Karpas-422 (cell line): ENCODE results near the gene CXorf49B. TPM values are rescaled to one million over a fixed set of nuclear protein-coding genes. Genes with fewer than 3 reads are reported as not detected.
"Not testable (repeated sequence)": the region's sequence is repeated elsewhere in the genome, so short reads cannot be mapped to it uniquely, and the experiment has no call there.

Source experiments
- DNase-seq: peaks from one replicate; pipeline ENCODE4 v3.0.0-alpha.2; 2015
- H2AFZ ChIP-seq: fragments of 200-600 bp; sonication (generic); 2 replicates; pipeline ENCODE4 v1.6.1; 2014; ENCODE audit warnings: antibody characterized with exemption, low read length, mixed read lengths
- H3K27ac ChIP-seq: fragments of 200-600 bp; sonication (generic); 2 replicates; pipeline ENCODE4 v1.5.1; 2014; ENCODE audit warnings: mild to moderate bottlenecking, low read length, moderate library complexity
- H3K27me3 ChIP-seq: fragments of 200-600 bp; sonication (generic); 2 replicates; pipeline ENCODE4 v1.6.1; 2014; ENCODE audit warnings: low read length, mixed read lengths
- H3K36me3 ChIP-seq: fragments of 200-600 bp; sonication (generic); 2 replicates; pipeline ENCODE4 v1.6.1; 2014; ENCODE audit warnings: low read length, mixed read lengths; ENCODE audit not compliant: insufficient read depth
- H3K4me1 ChIP-seq: fragments of 200-600 bp; sonication (generic); 2 replicates; pipeline ENCODE4 v1.6.1; 2014; ENCODE audit warnings: mild to moderate bottlenecking, low read length, mixed read lengths
- H3K4me2 ChIP-seq: fragments of 200-600 bp; sonication (generic); 2 replicates; pipeline ENCODE4 v1.6.1; 2014; ENCODE audit warnings: low read length, low read depth, mild to moderate bottlenecking; ENCODE audit not compliant: poor library complexity, severe bottlenecking
- H3K4me3 ChIP-seq: fragments of 200-600 bp; sonication (generic); 2 replicates; pipeline ENCODE4 v1.5.1; 2014; ENCODE audit warnings: mild to moderate bottlenecking, antibody characterized with exemption, low read length, mixed read lengths
- H3K79me2 ChIP-seq: fragments of 200-600 bp; sonication (generic); 2 replicates; pipeline ENCODE4 v1.6.1; 2014; ENCODE audit warnings: mild to moderate bottlenecking, low read length, mixed read lengths
- H3K9ac ChIP-seq: fragments of 200-600 bp; sonication (generic); 2 replicates; pipeline ENCODE4 v1.6.0; 2014; ENCODE audit warnings: low read length
- H3K9me2 ChIP-seq: fragments of 200-600 bp; sonication (generic), shearing (Covaris generic); replicated peaks from 2 replicates; pipeline ENCODE4 v1.6.0; 2014; ENCODE audit warnings: mild to moderate bottlenecking, low read length, moderate library complexity; ENCODE audit not compliant: insufficient read depth
- H3K9me3 ChIP-seq: fragments of 300-700, 200-600 bp; sonication (generic); 2 replicates; pipeline ENCODE4 v1.6.1; 2014; ENCODE audit warnings: low read length, mixed read lengths
- H4K20me1 ChIP-seq: fragments of 200-600 bp; sonication (generic); 2 replicates; pipeline ENCODE4 v1.6.1; 2014; ENCODE audit warnings: mild to moderate bottlenecking, antibody characterized with exemption, low read length, low read depth; ENCODE audit not compliant: insufficient read depth
- total RNA-seq: library from RNA; depleted of rRNA; stranded (reverse); fragments of >200 nt; shearing (Covaris generic); gene quantifications from 2 replicates; pipeline ENCODE4 v1.2.3, GENCODE V29; 2014; ENCODE audit warnings: low replicate concordance

Gene CXorf49B
- total RNA-seq, 1 experiment from 2014 or later = not detected

- not testable (repeated sequence) for H3K4me1 ChIP-seq, H3K36me3 ChIP-seq, H3K9me3 ChIP-seq, H3K9me2 ChIP-seq, H3K4me3 ChIP-seq, H3K79me2 ChIP-seq, H2AFZ ChIP-seq, DNase-seq, H3K27ac ChIP-seq, H4K20me1 ChIP-seq, H3K27me3 ChIP-seq, H3K4me2 ChIP-seq, H3K9ac ChIP-seq
Observed at GRCh38 chrX:71764832-71765231, 1.7 kb downstream of the CXorf49B start.

GRCh38 chrX:71765613-71766012 is 2.5 kb downstream of the CXorf49B start:
- H3K27me3 ChIP-seq, H3K4me1 ChIP-seq, H3K9me2 ChIP-seq, H3K36me3 ChIP-seq, H3K79me2 ChIP-seq, H3K27ac ChIP-seq, DNase-seq, H3K4me3 ChIP-seq, H4K20me1 ChIP-seq, H3K9ac ChIP-seq, H3K4me2 ChIP-seq, H3K9me3 ChIP-seq, H2AFZ ChIP-seq: not testable (repeated sequence)

- not testable (repeated sequence) for H3K9me2 ChIP-seq, H3K36me3 ChIP-seq, H3K4me3 ChIP-seq, H2AFZ ChIP-seq, H3K9ac ChIP-seq, H3K27ac ChIP-seq, DNase-seq, H3K79me2 ChIP-seq, H3K4me1 ChIP-seq, H3K27me3 ChIP-seq, H3K9me3 ChIP-seq, H3K4me2 ChIP-seq, H4K20me1 ChIP-seq
Observed at GRCh38 chrX:71767134-71767533, 4.0 kb downstream of the CXorf49B start.

- not testable (repeated sequence) for H3K9me3 ChIP-seq, H3K4me1 ChIP-seq, H4K20me1 ChIP-seq, H3K9ac ChIP-seq, H3K27ac ChIP-seq, H3K36me3 ChIP-seq, DNase-seq, H2AFZ ChIP-seq, H3K27me3 ChIP-seq, H3K79me2 ChIP-seq, H3K4me2 ChIP-seq, H3K4me3 ChIP-seq, H3K9me2 ChIP-seq
Observed at GRCh38 chrX:71778322-71778721, 15.2 kb downstream of the CXorf49B start.

GRCh38 chrX:71782225-71782949 is 19.2 kb downstream of the CXorf49B start:
- H3K9ac ChIP-seq, H3K79me2 ChIP-seq, H3K27ac ChIP-seq, H3K9me2 ChIP-seq, H3K36me3 ChIP-seq, H3K4me2 ChIP-seq, H4K20me1 ChIP-seq, H3K27me3 ChIP-seq, H3K9me3 ChIP-seq, H3K4me1 ChIP-seq, DNase-seq, H3K4me3 ChIP-seq, H2AFZ ChIP-seq: not testable (repeated sequence)

- DNase-seq, H3K27ac ChIP-seq, H3K9me2 ChIP-seq, H3K36me3 ChIP-seq, H3K4me3 ChIP-seq, H2AFZ ChIP-seq, H3K79me2 ChIP-seq, H3K27me3 ChIP-seq, H4K20me1 ChIP-seq, H3K9ac ChIP-seq, H3K9me3 ChIP-seq, H3K4me2 ChIP-seq, H3K4me1 ChIP-seq: not testable (repeated sequence)
Observed at GRCh38 chrX:71782950-71783299, 19.8 kb downstream of the CXorf49B start.

- H3K4me2 ChIP-seq, H3K9me3 ChIP-seq, H3K4me1 ChIP-seq, H3K27me3 ChIP-seq, H4K20me1 ChIP-seq, H3K27ac ChIP-seq, H2AFZ ChIP-seq, H3K4me3 ChIP-seq, H3K79me2 ChIP-seq, H3K36me3 ChIP-seq, H3K9ac ChIP-seq, H3K9me2 ChIP-seq, DNase-seq: not testable (repeated sequence)
Observed at GRCh38 chrX:71783569-71784347, 20.6 kb downstream of the CXorf49B start.

GRCh38 chrX:71784348-71784983 is 21.3 kb downstream of the CXorf49B start:
- not testable (repeated sequence) for H3K27me3 ChIP-seq, H3K9me2 ChIP-seq, H3K9me3 ChIP-seq, H3K4me1 ChIP-seq, H2AFZ ChIP-seq, H3K36me3 ChIP-seq, H3K79me2 ChIP-seq, H3K27ac ChIP-seq, H3K4me3 ChIP-seq, H3K4me2 ChIP-seq, H3K9ac ChIP-seq, DNase-seq, H4K20me1 ChIP-seq
